Psoas muscle (tissue), 8 donors: ENCODE measurements around the gene MYORG. TPM values are rescaled to one million over a fixed set of nuclear protein-coding genes. Genes with fewer than 3 reads are reported as not detected.

ENCODE experiments used
- ATAC-seq, 4 donors: fragments of 200-7000 bp; cut with Tn5 transposase; one replicate each; pipeline ENCODE4 v1.9.1; 2020; ENCODE audit warnings: moderate library complexity in 3 of 4, mild to moderate bottlenecking in 2 of 4
- DNase-seq, 2 donors: peaks; one replicate each; pipeline ENCODE4 v3.0.0-alpha.2; 2020
- H3K27ac ChIP-seq: fragments of 200-600 bp; one replicate; pipeline ENCODE4 v1.8.0; 2022
- H3K27me3 ChIP-seq, 3 donors: fragments of 200-600 bp in 1 of 3; one replicate each; pipeline versions ENCODE4 v1.6.1 to v1.8.0; 2013 to 2022; ENCODE audit warnings: low read length in 2 of 3, mild to moderate bottlenecking in 2 of 3, moderate library complexity in 1 of 3; ENCODE audit not compliant: insufficient read depth in 3 of 3
- H3K36me3 ChIP-seq, 2 donors: fragments of 200-600 bp in 1 of 2; one replicate each; pipeline versions ENCODE4 v1.6.1 to v1.8.0; 2013 to 2022; ENCODE audit warnings: low read depth in 1 of 2, mild to moderate bottlenecking in 1 of 2, moderate library complexity in 1 of 2; ENCODE audit not compliant: insufficient read depth in 1 of 2
- H3K4me1 ChIP-seq: fragments of 200-600 bp; one replicate; pipeline ENCODE4 v1.8.0; 2022
- H3K4me3 ChIP-seq: fragments of 200-600 bp; one replicate; pipeline ENCODE4 v1.8.0; 2022; ENCODE audit warnings: mild to moderate bottlenecking
- H3K9me3 ChIP-seq: fragments of 200-600 bp; one replicate; pipeline ENCODE4 v1.8.0; 2022
- WGBS, 3 donors: extraction: QIAGEN DNeasy Blood & Tissue Kit; methylation state at CpG; one replicate each; pipeline versions ENCODE4 v1.1.6 to v1.1.7; 2013; 5-methylcytosine and 5-hydroxymethylcytosine counted together
- intact Hi-C, 2 donors: fragments of 100-400 bp; cut with DNase I; formaldehyde crosslinking; loops; one replicate each; pipeline versions ENCODE4 v1.11.0 to v1.14.2; 2022
- polyA plus RNA-seq, 3 donors: library from polyadenylated mRNA; stranded (reverse); fragments of 200-250 nt; gene quantifications; one replicate each; pipeline ENCODE4 v1.2.3, GENCODE V29; 2013
- total RNA-seq, 4 donors: library from RNA; stranded (reverse); fragmentation: NEBNext Ultra II Directional in 2 of 4; extraction: Animal tissue kit (Norgen Biotek cat#: 25700) in 2 of 4; gene quantifications; one replicate each; pipeline versions ENCODE4 v1.2.1 to v1.2.4, GENCODE V29; 2021 to 2023
- TF ChIP-seq, protein P1 (sequence below): fragments of 200-600 bp; IDR thresholded peaks from one replicate; pipeline ENCODE4 v1.8.0; 2022; ENCODE audit warnings: antibody characterized with exemption
- donor health status: healthy with polysubstance abuse.
- donor health status: DM: no; HTN: no; CAD: no; lungs with moderate emphysema.
- donor health status: Bipolar disorder and iron deficiency.
- donor health status: healthy.
- donor health status: DM: yes; HTN: yes; CAD: no.
- donor health status: DM: no; HTN: no; CAD: no.
- donor health status: DM: no; HTN: no; CAD: no.
- donor health status: DM: yes; HTN: yes; CAD: no.

Gene MYORG
- total and polyA plus RNA-seq, 7 donors: 6.3 to 50.7 (median 28.9) TPM

DNA sequence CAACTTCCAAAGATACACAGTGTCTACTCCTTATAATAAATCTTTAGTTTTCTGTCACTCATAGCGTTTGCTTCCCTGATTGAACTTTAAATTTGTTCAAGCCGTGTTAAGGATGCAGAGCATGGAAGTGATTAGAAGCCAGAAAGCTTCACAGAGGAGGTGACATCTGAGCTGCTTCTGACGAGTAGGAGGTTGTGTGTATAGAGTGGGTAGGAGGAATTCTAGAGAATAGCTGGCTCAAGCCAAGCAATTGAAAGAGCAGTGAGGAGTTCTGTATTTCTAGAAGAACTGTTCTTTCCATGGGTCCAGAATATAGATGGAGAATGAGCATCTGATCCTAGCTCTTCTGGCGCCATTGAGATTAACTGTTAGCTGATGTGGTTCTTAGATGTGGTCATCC lies 41.3 kb downstream of the MYORG start:
- H3K4me1 ChIP-seq: peaks cover 16% of the 10 kb centered on the region
- ATAC-seq (no peak), DNase-seq (no peak)
- intact Hi-C loops: no loop called here
- peaks cover 0 to 23% of the 10 kb centered on the region in 2 donors for H3K36me3 ChIP-seq
- WGBS, 3 donors: 65 to 80% (median 76%) methylated on average over 4 of the region's 4 CpGs
- TF ChIP-seq, protein P1, sequence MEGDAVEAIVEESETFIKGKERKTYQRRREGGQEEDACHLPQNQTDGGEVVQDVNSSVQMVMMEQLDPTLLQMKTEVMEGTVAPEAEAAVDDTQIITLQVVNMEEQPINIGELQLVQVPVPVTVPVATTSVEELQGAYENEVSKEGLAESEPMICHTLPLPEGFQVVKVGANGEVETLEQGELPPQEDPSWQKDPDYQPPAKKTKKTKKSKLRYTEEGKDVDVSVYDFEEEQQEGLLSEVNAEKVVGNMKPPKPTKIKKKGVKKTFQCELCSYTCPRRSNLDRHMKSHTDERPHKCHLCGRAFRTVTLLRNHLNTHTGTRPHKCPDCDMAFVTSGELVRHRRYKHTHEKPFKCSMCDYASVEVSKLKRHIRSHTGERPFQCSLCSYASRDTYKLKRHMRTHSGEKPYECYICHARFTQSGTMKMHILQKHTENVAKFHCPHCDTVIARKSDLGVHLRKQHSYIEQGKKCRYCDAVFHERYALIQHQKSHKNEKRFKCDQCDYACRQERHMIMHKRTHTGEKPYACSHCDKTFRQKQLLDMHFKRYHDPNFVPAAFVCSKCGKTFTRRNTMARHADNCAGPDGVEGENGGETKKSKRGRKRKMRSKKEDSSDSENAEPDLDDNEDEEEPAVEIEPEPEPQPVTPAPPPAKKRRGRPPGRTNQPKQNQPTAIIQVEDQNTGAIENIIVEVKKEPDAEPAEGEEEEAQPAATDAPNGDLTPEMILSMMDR: no peak
- no peak overlapping the region for H3K4me3 ChIP-seq
- no peaks in the 10 kb centered on the region for H3K27me3 ChIP-seq
- H3K27ac ChIP-seq: no peak overlapping the region
- H3K9me3 ChIP-seq: no peaks in the 10 kb centered on the region

DNA sequence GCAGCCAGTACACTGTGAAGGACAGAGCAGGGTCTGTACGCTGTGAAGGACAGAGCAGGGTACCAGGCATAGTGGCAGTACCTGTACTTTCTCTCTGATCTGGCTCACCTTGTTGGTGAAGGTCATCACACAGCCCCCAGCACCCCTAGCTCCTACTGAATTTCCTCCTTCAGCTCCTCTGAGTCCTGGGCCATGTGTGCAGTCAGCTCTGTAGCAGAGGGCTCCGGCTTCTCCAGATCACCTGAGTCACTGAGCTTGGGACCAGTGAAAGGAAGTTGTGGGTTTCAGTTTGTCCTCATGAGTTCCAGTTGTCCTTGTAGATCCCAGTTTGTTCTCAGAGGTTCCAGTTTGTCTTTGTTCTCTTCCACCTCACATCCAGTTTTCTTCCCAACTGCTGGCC lies 41.8 kb downstream of the MYORG start:
- Histone ChIP-seq H3K9me3 (no peaks in the 10 kb centered on the region), H3K4me3 (no peak overlapping the region), H3K4me1 (peaks cover 16% of the 10 kb centered on the region), H3K36me3 (peaks cover 0 to 18% of the 10 kb centered on the region in 2 donors), H3K27me3 (no peaks in the 10 kb centered on the region), H3K27ac (no peak overlapping the region)
- intact Hi-C loops: loop anchor here (5.0 kb wide), 2 partner anchors 257 to 267 kb away; no protein-coding TSS in a partner anchor
- ATAC-seq (no peak), DNase-seq (no peak)
- TF ChIP-seq, protein P1: no peak
- 68 to 95% (median 82%) methylated on average over 2 of the region's 2 CpGs for WGBS, 3 donors

DNA sequence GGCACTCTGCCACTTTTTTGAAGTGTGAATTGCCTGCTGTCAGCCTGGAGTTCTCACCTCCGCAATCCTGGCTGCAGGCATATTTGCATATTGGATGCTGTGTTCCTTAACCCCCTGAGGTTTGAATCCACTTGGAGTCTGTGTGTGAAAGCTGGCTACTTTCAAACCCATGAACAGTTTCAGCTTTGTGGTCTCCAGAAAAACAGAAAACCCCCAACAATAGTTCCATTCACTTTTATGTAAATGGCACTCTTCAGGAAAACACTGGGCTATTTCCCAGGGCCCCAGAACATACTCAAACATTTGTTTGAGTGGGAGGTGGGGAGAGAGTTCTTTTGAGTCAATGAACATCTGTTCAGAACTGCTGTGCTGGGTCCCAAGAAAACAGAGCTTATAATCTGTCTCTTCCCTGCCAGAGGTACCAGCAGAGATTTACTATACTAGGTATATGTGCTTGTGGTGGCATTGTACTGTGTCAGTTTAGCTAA lies 42.3 kb downstream of the MYORG start:
- Histone ChIP-seq H3K4me1 (peaks cover 16% of the 10 kb centered on the region), H3K36me3 (peaks cover 0 to 13% of the 10 kb centered on the region in 2 donors), H3K27me3 (no peaks in the 10 kb centered on the region), H3K27ac (no peak overlapping the region), H3K9me3 (no peaks in the 10 kb centered on the region), H3K4me3 (no peak overlapping the region)
- intact Hi-C loops: loop anchor here (5.0 kb wide), 2 partner anchors 258 to 268 kb away; no protein-coding TSS in a partner anchor
- ATAC-seq: no peak
- no peak for DNase-seq
- TF ChIP-seq, protein P1: no peak
- 26 to 40% (median 38%) methylated on average over 1 of the region's 1 CpG for WGBS, 3 donors

DNA sequence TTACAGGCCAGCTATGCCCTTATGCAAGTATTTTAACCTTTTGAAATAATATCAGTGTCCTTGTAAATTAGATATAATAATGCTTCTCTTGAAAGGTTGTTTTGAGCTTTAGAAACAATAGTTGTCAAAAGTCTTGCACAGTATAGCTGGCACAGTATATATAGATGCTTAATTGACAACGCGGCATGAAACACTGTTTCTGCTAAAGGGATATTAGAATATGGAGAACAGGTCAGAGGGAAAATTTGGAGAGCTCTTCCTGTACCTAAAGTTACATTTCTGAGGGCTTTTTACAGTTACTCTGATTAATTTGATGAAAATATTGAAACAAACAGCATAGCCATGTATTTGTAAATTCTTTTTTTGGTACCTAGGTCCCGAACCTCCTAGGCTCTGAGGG lies 42.9 kb downstream of the MYORG start:
- intact Hi-C loops: loop anchor here (2.0 to 5.0 kb wide), 3 partner anchors 167 to 268 kb away; no protein-coding TSS in a partner anchor
- Histone ChIP-seq H3K36me3 (peaks cover 0 to 8% of the 10 kb centered on the region in 2 donors), H3K4me1 (peaks cover 13% of the 10 kb centered on the region), H3K9me3 (no peaks in the 10 kb centered on the region), H3K27ac (no peak overlapping the region), H3K4me3 (no peak overlapping the region), H3K27me3 (no peaks in the 10 kb centered on the region)
- WGBS, 3 donors: 54 to 59% (median 57%) methylated on average over 3 of the region's 3 CpGs
- DNase-seq: no peak
- ATAC-seq: no peak
- TF ChIP-seq, protein P1: no peak
